Stimulated activated CD8-positive, alpha-beta memory T cell treated with anti-CD3 and anti-CD28 coated beads, Interleukin-7, amount 100 ng/mL, for 4 hours (primary cell): ENCODE results near the gene NRG2.

Experiments
- DNase-seq, 2 donors: peaks; one replicate each; pipeline ENCODE4 v3.0.0-alpha.2; 2020; ENCODE audit warnings: low read depth in 2 of 2

NRG2 gene

GRCh38 chr5:139856714-139857113, 186.4 kb downstream of the NRG2 start:
- no peak for DNase-seq

- no peak for DNase-seq
Measured at GRCh38 chr5:139855946-139856540, 187.1 kb downstream of the NRG2 start.

- no peak for DNase-seq
Measured at GRCh38 chr5:139855451-139855850, 187.6 kb downstream of the NRG2 start.

GRCh38 chr5:139854953-139855352, 188.1 kb downstream of the NRG2 start:
- no peak for DNase-seq

- no peak for DNase-seq
Measured at GRCh38 chr5:139854029-139854605, 189.0 kb downstream of the NRG2 start.

DNA sequence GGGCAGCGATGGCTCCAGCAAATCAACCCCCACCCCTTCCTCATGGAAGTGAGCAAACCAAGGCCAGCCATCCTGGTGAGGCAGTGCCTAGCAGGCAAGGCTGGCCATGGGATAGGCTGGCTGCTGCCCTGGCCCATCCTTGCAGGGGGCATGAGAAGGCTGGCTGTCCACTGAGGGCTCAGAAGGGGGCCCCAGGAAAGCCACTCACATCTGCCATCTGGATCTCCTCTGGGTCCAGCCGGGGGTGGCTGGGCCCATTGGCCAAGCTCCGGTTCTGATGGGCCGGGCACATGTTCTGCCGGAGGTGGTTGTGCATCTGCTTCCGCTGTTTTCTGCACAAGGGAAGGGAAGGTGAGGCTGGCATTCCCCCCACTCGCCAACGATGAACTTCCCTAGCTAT, 190.4 kb downstream of the NRG2 start:
- no peak for DNase-seq

DNA sequence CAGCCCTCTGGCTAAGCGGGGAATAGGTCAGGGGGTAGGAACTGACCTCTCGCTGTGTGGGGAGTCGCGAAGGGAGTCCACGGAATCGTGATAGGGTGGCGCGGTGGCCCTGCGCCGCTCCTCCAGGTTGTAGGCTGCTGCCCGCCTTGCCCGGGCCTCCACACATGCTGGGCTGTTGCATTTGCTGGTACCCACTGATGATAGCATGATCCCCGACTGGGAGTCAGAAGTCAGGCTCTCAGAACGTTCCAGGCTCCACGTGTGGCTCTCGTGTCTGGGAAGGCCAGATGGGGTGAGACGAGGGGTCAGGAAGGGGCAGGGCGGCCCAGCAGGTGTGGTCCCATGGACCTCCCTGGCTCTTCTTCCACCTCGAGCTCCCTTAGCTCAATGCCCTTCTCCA, 191.5 kb downstream of the NRG2 start:
- DNase-seq = no peak

GRCh38 chr5:139850423-139851016, 192.6 kb downstream of the NRG2 start:
- no peak for DNase-seq

DNA sequence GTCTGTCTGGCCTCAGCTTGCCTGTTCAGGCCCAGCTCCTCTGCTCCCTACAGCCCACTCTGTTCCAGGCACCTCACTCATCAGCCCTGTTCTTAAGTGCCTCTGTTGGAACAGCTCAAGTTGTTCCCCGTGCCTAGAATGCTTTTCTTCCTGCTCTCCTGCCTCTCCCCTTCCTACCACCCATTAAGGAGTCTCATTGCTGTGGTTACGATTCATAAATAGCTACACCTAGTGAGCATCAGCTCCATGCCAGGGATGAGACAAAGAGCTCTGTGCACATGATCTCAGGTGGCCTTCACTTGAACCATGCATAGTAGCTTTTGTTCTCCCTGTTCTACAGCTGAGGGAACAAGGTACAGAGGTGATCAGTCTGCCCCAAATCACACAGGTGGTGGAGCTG, 193.2 kb downstream of the NRG2 start:
- no peak for DNase-seq

- DNase-seq = no peak
Measured at GRCh38 chr5:139849501-139849900, 193.6 kb downstream of the NRG2 start.

- peak; percentile 11 to 32 for DNase-seq
Measured at GRCh38 chr5:139848508-139849100, 194.5 kb downstream of the NRG2 start.

GRCh38 chr5:139847790-139848507, 195.2 kb downstream of the NRG2 start:
- peak; percentile 42 to 76 for DNase-seq

GRCh38 chr5:139847091-139847490, 196.0 kb downstream of the NRG2 start:
- no peak for DNase-seq

DNA sequence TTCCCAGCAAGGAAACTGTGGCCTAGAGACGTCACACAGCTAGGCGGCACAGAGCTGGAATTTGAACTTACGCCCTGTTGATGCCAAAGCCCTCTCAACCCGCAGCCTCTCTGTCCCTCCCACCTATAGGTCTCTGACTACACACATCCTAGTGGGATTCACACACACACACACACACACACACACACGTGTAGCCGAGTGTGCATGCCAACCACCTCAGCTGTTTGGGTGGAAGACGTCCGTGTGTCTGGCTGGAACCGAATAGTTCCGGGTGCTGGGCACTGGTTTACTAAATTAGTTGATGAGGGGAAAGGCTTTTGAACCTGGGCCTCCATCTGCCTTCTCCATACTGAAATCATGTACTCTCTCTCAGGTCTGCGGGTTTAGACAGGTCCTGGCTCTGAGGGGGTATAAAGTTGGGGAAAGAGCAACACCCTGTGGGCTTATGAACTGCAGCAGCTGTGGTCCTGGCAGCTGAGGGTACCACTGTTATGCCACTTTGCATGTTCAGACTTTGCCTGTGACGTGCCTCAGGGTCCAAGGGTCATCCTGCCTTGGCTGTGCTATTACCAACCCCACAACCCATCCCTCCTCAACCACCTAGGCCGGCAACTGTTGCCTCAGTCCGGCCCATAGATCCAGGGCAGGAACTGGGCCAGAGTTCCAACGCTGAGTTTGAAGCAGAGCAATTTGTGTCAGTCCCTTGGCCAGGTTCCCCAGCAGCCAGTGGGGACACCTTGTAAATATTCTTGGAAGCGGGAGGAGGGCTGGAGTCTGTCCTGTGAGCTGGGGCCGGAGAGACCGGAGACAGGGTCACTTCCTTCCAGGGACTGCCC, 197.0 kb downstream of the NRG2 start:
- DNase-seq = no peak

DNA sequence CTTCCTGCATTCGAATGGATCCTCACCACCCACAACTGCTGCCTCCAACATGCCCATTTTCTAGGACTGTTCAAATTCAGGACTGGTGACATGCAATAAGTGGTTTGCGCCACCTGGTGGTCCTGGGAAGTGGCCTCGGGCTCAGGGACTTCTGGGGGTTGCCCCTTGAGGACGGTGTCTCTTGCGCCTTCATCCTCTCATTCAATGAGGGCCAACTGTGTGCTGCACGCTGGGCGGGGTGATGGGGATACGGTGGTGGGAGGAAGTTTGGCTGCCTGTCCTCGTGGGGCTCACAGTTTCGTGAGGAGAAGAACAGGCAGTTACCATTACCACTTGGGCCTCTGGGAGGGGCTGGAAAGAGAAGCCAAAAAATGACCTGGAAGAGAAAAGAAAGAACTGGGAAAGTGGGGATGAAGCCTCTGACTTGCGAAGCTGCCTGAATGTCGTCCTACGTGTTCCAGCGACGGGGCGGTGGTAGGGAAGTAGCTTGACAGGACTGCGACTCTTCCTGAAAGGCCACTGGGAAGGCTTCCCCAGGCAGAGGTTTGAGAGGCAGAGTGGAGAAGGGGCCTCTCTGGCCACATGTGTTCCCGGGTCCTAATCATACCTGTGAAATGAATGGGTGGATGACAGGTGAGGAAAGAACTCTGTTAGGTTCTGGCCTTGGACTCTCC, 198.5 kb downstream of the NRG2 start:
- peak; percentile 54 to 62 for DNase-seq

GRCh38 chr5:139843991-139844390, 199.1 kb downstream of the NRG2 start:
- no peak for DNase-seq

GRCh38 chr5:139842321-139842720, 200.8 kb downstream of the NRG2 start:
- DNase-seq = no peak

GRCh38 chr5:139841549-139841948, 201.6 kb downstream of the NRG2 start:
- DNase-seq = no peak

DNA sequence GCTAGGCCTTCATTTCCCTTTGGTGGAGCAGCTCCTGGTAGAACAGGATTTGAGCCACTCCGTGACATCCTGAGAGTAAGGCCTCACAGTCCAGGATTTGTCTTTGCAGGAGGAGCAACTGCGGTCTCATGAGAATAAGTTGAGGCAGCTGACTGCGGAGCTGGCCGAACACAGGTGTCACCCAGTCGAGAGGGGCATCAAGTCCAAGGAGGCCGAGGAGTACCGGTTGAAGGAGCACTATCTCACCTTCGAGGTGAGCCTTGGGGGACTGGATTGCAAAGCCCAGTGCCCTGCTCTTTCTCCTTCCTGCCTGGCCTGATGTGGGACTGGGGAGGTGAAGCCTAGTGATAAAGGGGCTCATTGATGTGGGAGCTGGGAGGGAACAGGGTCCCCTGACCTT, 203.2 kb downstream of the NRG2 start:
- no peak for DNase-seq

DNA sequence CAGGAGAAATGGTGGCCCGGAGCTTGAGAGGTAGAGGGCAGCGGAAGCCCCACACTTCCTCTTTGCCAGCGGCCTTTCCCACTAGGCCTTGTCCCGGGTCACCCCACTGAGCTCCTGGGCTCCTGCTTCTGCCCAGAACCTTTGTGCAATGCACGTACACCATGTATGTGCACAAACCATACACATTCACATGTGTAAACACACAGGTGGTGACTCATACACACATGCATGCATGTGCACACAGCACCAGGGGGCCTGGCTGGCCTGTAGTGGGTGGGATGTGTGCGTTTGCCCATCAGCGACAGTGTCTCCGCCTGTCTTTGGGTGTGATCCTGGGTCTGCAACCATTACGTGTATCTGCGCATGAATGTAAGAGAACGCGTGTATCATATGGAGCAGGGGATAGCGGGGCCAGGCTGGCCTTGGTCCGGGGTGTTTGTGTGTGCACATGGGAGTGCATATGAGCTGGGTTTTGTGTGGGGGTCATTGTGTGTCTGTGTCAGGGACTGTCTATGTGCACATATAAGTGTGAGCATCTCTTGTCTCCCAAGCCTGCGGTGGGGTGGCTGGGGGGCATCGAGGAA, 203.8 kb downstream of the NRG2 start:
- DNase-seq = no peak
